Measurements from ENCODE around the gene TRIO. TPM values are rescaled to one million over a fixed set of nuclear protein-coding genes. Genes with fewer than 3 reads are reported as not detected.

Gene TRIO
- total RNA-seq, 4 donors from 2014 or later = 21.2 to 105 (median 47.6) TPM

DNA sequence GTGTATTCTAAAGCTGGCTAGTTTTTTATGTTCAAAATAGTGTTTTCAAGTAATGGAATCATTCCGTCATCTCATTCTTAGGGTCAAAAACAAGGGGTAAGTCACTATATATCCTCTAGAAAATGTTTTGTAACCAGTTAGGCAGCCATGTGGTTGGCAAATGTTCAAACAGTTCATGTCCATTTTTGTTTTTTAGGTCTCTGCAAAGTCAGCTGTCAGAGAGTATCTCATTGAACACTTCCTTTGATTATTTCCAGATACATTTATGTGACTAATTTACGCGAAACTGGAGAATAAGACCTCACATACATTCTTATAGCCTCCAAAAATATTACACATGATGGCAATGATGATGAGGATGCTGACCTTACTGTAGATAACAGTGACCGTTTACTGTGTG is 50.4 kb downstream of the TRIO start:
- peak overlapping the region in 1 of 4 donors; percentile 3 for H3K27ac ChIP-seq
- no peaks in the 10 kb centered on the region for H3K27me3 ChIP-seq
- peaks cover 0 to 51% (median 23%) of the 10 kb centered on the region in 3 donors for H3K4me1 ChIP-seq
- H3K9me3 ChIP-seq = no peaks in the 10 kb centered on the region
- H3K36me3 ChIP-seq = no peaks in the 10 kb centered on the region
- H3K4me3 ChIP-seq = no peak overlapping the region
- TF ChIP-seq POLR2A (IDR thresholded peaks at IDR 0.05) (no peak), CTCF (IDR thresholded peaks at IDR 0.05) (no peak)
- WGBS, 2 donors = 79 to 94% methylated on average over 4 of the region's 4 CpGs
- intact Hi-C loops (cut with DNase I) = no loop called here
- no peak for DNase-seq

DNA sequence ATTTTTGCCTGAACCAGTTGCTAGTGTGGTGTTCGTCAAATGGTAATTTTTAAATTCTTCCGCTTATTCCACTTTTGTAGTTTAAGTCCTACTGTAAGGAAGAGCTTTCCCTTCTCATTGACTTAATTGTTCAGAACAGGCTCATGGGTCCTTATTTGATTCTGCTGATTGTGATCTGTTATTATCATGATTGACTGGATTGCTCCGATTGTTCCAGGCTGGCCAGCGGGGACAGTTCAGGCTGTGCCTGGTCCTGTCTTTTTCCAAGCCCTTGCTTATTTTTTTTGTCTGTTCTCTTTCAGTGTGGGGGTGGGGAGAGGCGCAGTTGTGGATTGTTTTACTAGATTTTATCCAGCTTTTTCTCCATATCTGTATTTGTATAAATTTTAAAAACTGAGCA is 52.4 kb downstream of the TRIO start:
- no peaks in the 10 kb centered on the region for H3K9me3 ChIP-seq
- intact Hi-C loops (cut with DNase I) = no loop called here
- H3K36me3 ChIP-seq = no peaks in the 10 kb centered on the region
- H3K4me1 ChIP-seq = peaks cover 0 to 45% (median 16%) of the 10 kb centered on the region in 3 donors
- WGBS, 2 donors = 94 to 96% methylated on average over 5 of the region's 5 CpGs
- H3K27me3 ChIP-seq = no peaks in the 10 kb centered on the region
- TF ChIP-seq CTCF (IDR thresholded peaks at IDR 0.05) (no peak), POLR2A (IDR thresholded peaks at IDR 0.05) (no peak)
- no peak for DNase-seq
- no peak overlapping the region for H3K27ac ChIP-seq
- H3K4me3 ChIP-seq = no peak overlapping the region

DNA sequence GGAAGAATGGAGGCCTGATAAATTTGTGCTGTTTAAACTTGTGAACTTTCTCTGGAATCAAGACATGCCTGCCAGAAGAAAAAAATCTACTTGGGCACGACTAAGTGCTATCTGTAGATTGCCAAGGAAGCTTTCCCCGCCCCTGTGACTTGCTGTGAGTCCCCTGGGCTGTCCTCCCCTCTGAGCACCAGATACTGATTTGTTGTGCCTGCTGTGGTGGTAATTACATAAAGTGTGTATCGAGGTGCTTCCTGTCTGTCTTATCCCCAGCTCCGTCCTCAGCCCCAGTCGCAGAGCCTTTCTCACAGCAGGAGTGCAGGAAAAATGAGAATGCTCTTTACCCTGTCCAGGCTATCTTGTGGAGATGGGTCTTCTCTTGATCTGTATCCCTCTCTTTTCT is 53.9 kb downstream of the TRIO start:
- peak overlapping the region in 1 of 4 donors; percentile 53 for H3K27ac ChIP-seq

GRCh38 chr5:14199902-14200301 is 56.8 kb downstream of the TRIO start:
- Histone ChIP-seq H3K4me1 (peaks cover 0 to 56% (median 32%) of the 10 kb centered on the region in 3 donors), H3K27me3 (no peaks in the 10 kb centered on the region), H3K27ac (peak overlapping the region in 3 of 4 donors; percentile 37 to 58 (median 41)), H3K36me3 (no peaks in the 10 kb centered on the region), H3K4me3 (no peak overlapping the region), H3K9me3 (no peaks in the 10 kb centered on the region)
- no peak for DNase-seq
- TF ChIP-seq POLR2A (IDR thresholded peaks at IDR 0.05) = no peak
- no peak for TF ChIP-seq CTCF (IDR thresholded peaks at IDR 0.05)
- 65 to 79% methylated on average over 6 of the region's 6 CpGs for WGBS, 2 donors
- intact Hi-C loops (cut with DNase I) = no loop called here

More for the DNA sequence above, 53.9 kb downstream of the TRIO start:
- Histone ChIP-seq H3K9me3 (no peaks in the 10 kb centered on the region), H3K4me1 (peaks cover 0 to 45% (median 15%) of the 10 kb centered on the region in 3 donors), H3K4me3 (no peak overlapping the region), H3K36me3 (no peaks in the 10 kb centered on the region), H3K27me3 (no peaks in the 10 kb centered on the region)
- intact Hi-C loops (cut with DNase I) = no loop called here
- WGBS, 2 donors = 49 to 53% methylated on average over 5 of the region's 5 CpGs
- TF ChIP-seq POLR2A (IDR thresholded peaks at IDR 0.05) = no peak
- TF ChIP-seq CTCF (IDR thresholded peaks at IDR 0.05) = no peak
- no peak for DNase-seq

- H3K36me3 ChIP-seq = no peaks in the 10 kb centered on the region
- H3K4me1 ChIP-seq = peaks cover 0 to 62% (median 35%) of the 10 kb centered on the region in 3 donors
- WGBS, 2 donors = 85 to 87% methylated on average over 10 to 11 of the region's 11 CpGs
- H3K27me3 ChIP-seq = no peaks in the 10 kb centered on the region
- TF ChIP-seq CTCF (IDR thresholded peaks at IDR 0.05) = no peak
- TF ChIP-seq POLR2A (IDR thresholded peaks at IDR 0.05) = no peak
- intact Hi-C loops (cut with DNase I) = no loop called here
- no peak overlapping the region for H3K4me3 ChIP-seq
- no peaks in the 10 kb centered on the region for H3K9me3 ChIP-seq
- DNase-seq = no peak
- peak overlapping the region in 2 of 4 donors; percentile 41 to 58 for H3K27ac ChIP-seq
Measured at GRCh38 chr5:14200312-14200990, 57.3 kb downstream of the TRIO start.
